Middle frontal gyrus (tissue), 1 donor: ENCODE measurements around the gene KLC3.
"Not testable (repeated sequence)": the region's sequence is repeated elsewhere in the genome, so short reads cannot be mapped to it uniquely, and the experiment has no call there.

Experiments
- DNase-seq: peaks from one replicate; pipeline ENCODE4 v3.0.0-alpha.2; 2015; ENCODE audit warnings: low spot score; ENCODE audit errors: extremely low spot score

KLC3 gene

GRCh38 chr19:45315304-45315703, 25.2 kb upstream of the KLC3 start:
- DNase-seq, result no peak

GRCh38 chr19:45320997-45321775, 19.4 kb upstream of the KLC3 start:
- no peak for DNase-seq

- no peak for DNase-seq
Observed at GRCh38 chr19:45321848-45322247, 18.7 kb upstream of the KLC3 start.

- no peak for DNase-seq
Observed at GRCh38 chr19:45322311-45322710, 18.2 kb upstream of the KLC3 start.

GRCh38 chr19:45322744-45323281, 17.7 kb upstream of the KLC3 start, which contains the start of gene CKM:
CKM (minus strand) TSS chr19:45322875; CDS start chr19:45319713, 3,162 bp downstream.
- DNase-seq, result no peak

GRCh38 chr19:45323671-45324081, 16.9 kb upstream of the KLC3 start:
- DNase-seq, result no peak

- no peak for DNase-seq
Observed at GRCh38 chr19:45324349-45324907, 16.1 kb upstream of the KLC3 start.

GRCh38 chr19:45327404-45328143, 13.0 kb upstream of the KLC3 start:
- DNase-seq, result no peak

GRCh38 chr19:45331411-45331810, 9.1 kb upstream of the KLC3 start:
- DNase-seq, result no peak

- no peak for DNase-seq
Observed at GRCh38 chr19:45333609-45334303, 6.8 kb upstream of the KLC3 start.

GRCh38 chr19:45334881-45335280, 5.7 kb upstream of the KLC3 start:
- not testable (repeated sequence) for DNase-seq

- DNase-seq, result no peak
Observed at GRCh38 chr19:45336696-45337251, 3.8 kb upstream of the KLC3 start.

- DNase-seq, result no peak
Observed at GRCh38 chr19:45339629-45340028, 921 bp upstream of the KLC3 start.

GRCh38 chr19:45340899-45341453, 426 bp downstream of the KLC3 start:
- DNase-seq, result no peak

GRCh38 chr19:45342911-45343310, 2.4 kb downstream of the KLC3 start:
- DNase-seq, result no peak

GRCh38 chr19:45344621-45345505, 4.3 kb downstream of the KLC3 start:
- DNase-seq, result no peak

- DNase-seq, result no peak
Observed at GRCh38 chr19:45345506-45345860, 4.9 kb downstream of the KLC3 start.

GRCh38 chr19:45346449-45346848, 5.9 kb downstream of the KLC3 start:
- DNase-seq, result no peak

- DNase-seq, result no peak
Observed at GRCh38 chr19:45347570-45348366, 7.2 kb downstream of the KLC3 start.
